Neural progenitor cell (in vitro differentiated cells): Measurements from ENCODE around the gene OLFML2A. TPM values are rescaled to one million over a fixed set of nuclear protein-coding genes. Genes with fewer than 3 reads are reported as not detected.
"Not testable (repeated sequence)": the region's sequence is repeated elsewhere in the genome, so short reads cannot be mapped to it uniquely, and the experiment has no call there.

Experiments
- DNase-seq: peaks from one replicate; pipeline ENCODE4 v3.0.0-alpha.2; 2016; ENCODE audit warnings: low spot score
- H2AFZ ChIP-seq: fragments of 200-600 bp; sonication (generic); replicated peaks from 2 replicates; pipeline ENCODE4 v1.6.1; 2016; ENCODE audit warnings: antibody characterized with exemption
- H3F3A ChIP-seq: fragments of 200-600 bp; sonication (generic); 2 replicates; pipeline ENCODE4 v1.6.1; 2016; ENCODE audit warnings: antibody characterized with exemption, low read depth
- H3K27ac ChIP-seq: fragments of 200-600 bp; sonication (generic); 2 replicates; pipeline ENCODE4 v1.5.1; 2016; ENCODE audit warnings: mild to moderate bottlenecking
- H3K27me3 ChIP-seq: fragments of 200-600 bp; sonication (generic); 2 replicates; pipeline ENCODE4 v1.6.1; 2016; ENCODE audit warnings: mild to moderate bottlenecking, moderate library complexity
- H3K36me3 ChIP-seq: fragments of 200-600 bp; sonication (generic); 2 replicates; pipeline ENCODE4 v1.5.1; 2016
- H3K4me1 ChIP-seq: fragments of 200-600 bp; sonication (generic); 2 replicates; pipeline ENCODE4 v1.6.1; 2016; ENCODE audit warnings: mixed run types
- H3K4me2 ChIP-seq: fragments of 200-600 bp; sonication (generic); 2 replicates; pipeline ENCODE4 v1.6.1; 2016
- H3K4me3 ChIP-seq: fragments of 200-600 bp; sonication (generic); 2 replicates; pipeline ENCODE4 v1.5.1; 2016
- H3K79me2 ChIP-seq: fragments of 200-600 bp; sonication (generic); 2 replicates; pipeline ENCODE4 v1.6.1; 2016; ENCODE audit warnings: low read depth
- H3K9ac ChIP-seq: fragments of 200-600 bp; sonication (generic); 2 replicates; pipeline ENCODE4 v1.6.1; 2016
- H3K9me3 ChIP-seq: fragments of 200-600 bp; sonication (generic); 2 replicates; pipeline ENCODE4 v1.5.1; 2016; ENCODE audit warnings: low read depth
- H4K20me1 ChIP-seq: fragments of 200-600 bp; sonication (generic); 2 replicates; pipeline ENCODE4 v1.6.1; 2016; ENCODE audit warnings: low read depth
- H3K27ac Mint-ChIP-seq: 3 replicates; pipeline ENCODE4 v1.8.0; 2021; ENCODE audit warnings: mixed read lengths
- H3K27me3 Mint-ChIP-seq: 2 replicates; pipeline ENCODE4 v1.8.0; 2022; ENCODE audit warnings: low read depth, mild to moderate bottlenecking, inconsistent platforms, moderate library complexity, mixed read lengths; ENCODE audit not compliant: insufficient read depth
- H3K36me3 Mint-ChIP-seq: 3 replicates; pipeline ENCODE4 v1.8.0; 2021; ENCODE audit warnings: mixed read lengths
- H3K4me1 Mint-ChIP-seq: 3 replicates; pipeline ENCODE4 v1.8.0; 2021; ENCODE audit warnings: mixed read lengths
- H3K4me3 Mint-ChIP-seq: 3 replicates; pipeline ENCODE4 v1.8.0; 2021; ENCODE audit warnings: mild to moderate bottlenecking, moderate library complexity, mixed read lengths
- H3K9me3 Mint-ChIP-seq: 3 replicates; pipeline ENCODE4 v1.8.0; 2020; ENCODE audit warnings: mixed read lengths
- CTCF ChIP-seq: fragments of 200-600 bp; sonication (generic); IDR thresholded peaks from 2 replicates; pipeline ENCODE4 v1.5.1; 2017; ENCODE audit warnings: antibody characterized with exemption, mild to moderate bottlenecking
- EZH2 ChIP-seq: fragments of 200-600 bp; sonication (generic); IDR thresholded peaks from 2 replicates; pipeline ENCODE4 v1.6.1; 2017; ENCODE audit warnings: antibody characterized with exemption, mild to moderate bottlenecking, moderate library complexity
- EZH2phosphoT487 ChIP-seq: fragments of 200-600 bp; sonication (generic); IDR thresholded peaks from 2 replicates; pipeline ENCODE4 v1.6.1; 2017; ENCODE audit warnings: antibody characterized with exemption
- total RNA-seq: library from RNA; depleted of rRNA; stranded (reverse); fragments of >200 nt; gene quantifications from 2 replicates; pipeline ENCODE4 v1.2.3, GENCODE V29; 2015; ENCODE audit warnings: low replicate concordance

OLFML2A gene
- total RNA-seq, 1 donor from 2014 or later: 3.1 TPM

DNA sequence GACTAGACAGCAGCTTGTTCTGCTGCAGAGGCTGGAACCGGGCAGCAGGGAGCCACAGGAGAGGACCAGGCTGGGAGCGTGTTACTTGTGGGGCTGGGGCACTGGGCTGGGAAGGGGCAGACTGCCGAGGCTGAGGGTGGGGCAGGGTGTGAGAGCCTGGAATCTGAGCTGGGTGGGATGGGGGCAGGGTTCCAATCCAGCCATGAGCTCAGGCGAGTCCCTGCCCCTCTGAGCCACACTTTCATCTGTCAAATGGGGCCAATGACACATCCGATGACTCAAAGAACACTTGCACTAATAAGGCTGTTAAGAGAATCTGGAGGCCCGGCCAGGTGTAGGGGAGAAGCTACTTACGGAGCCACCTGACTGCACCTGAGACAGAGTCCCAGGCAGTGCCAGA lies 57.7 kb downstream of the OLFML2A start:
- peaks cover 10% of the 10 kb centered on the region for H3K4me1 Mint-ChIP-seq
- no peak for DNase-seq
- Histone ChIP-seq H3K9ac (no peak overlapping the region), H3K4me3 (no peak overlapping the region), H3K4me2 (no peak overlapping the region), H3K79me2 (no peaks in the 10 kb centered on the region), H3K27ac (no peak overlapping the region), H3K4me1 (peaks cover 2% of the 10 kb centered on the region), H3K9me3 (no peaks in the 10 kb centered on the region), H2AFZ (no peak overlapping the region), H3F3A (no peaks in the 10 kb centered on the region), H4K20me1 (no peaks in the 10 kb centered on the region), H3K27me3 (no peaks in the 10 kb centered on the region), H3K36me3 (no peaks in the 10 kb centered on the region)
- no peak overlapping the region for H3K4me3 Mint-ChIP-seq
- TF ChIP-seq EZH2: no peak
- no peak for TF ChIP-seq EZH2phosphoT487
- TF ChIP-seq CTCF: no peak
- no peaks in the 10 kb centered on the region for H3K9me3 Mint-ChIP-seq
- no peak overlapping the region for H3K27ac Mint-ChIP-seq
- no peaks in the 10 kb centered on the region for H3K36me3 Mint-ChIP-seq
- H3K27me3 Mint-ChIP-seq: peaks cover 4% of the 10 kb centered on the region

GRCh38 chr9:124835026-124835557 lies 58.2 kb downstream of the OLFML2A start:
- Histone ChIP-seq H3F3A (no peaks in the 10 kb centered on the region), H3K27me3 (no peaks in the 10 kb centered on the region), H3K9me3 (no peaks in the 10 kb centered on the region), H3K79me2 (no peaks in the 10 kb centered on the region), H3K4me3 (no peak overlapping the region), H3K9ac (no peak overlapping the region), H3K4me1 (no peaks in the 10 kb centered on the region), H2AFZ (no peak overlapping the region), H3K4me2 (no peak overlapping the region), H3K27ac (no peak overlapping the region), H4K20me1 (no peaks in the 10 kb centered on the region), H3K36me3 (no peaks in the 10 kb centered on the region)
- peaks cover 10% of the 10 kb centered on the region for H3K4me1 Mint-ChIP-seq
- no peaks in the 10 kb centered on the region for H3K36me3 Mint-ChIP-seq
- H3K27me3 Mint-ChIP-seq: peaks cover 4% of the 10 kb centered on the region
- TF ChIP-seq CTCF (no peak), EZH2 (no peak), EZH2phosphoT487 (no peak)
- H3K27ac Mint-ChIP-seq: no peak overlapping the region
- H3K4me3 Mint-ChIP-seq: no peak overlapping the region
- no peaks in the 10 kb centered on the region for H3K9me3 Mint-ChIP-seq
- DNase-seq: no peak

DNA sequence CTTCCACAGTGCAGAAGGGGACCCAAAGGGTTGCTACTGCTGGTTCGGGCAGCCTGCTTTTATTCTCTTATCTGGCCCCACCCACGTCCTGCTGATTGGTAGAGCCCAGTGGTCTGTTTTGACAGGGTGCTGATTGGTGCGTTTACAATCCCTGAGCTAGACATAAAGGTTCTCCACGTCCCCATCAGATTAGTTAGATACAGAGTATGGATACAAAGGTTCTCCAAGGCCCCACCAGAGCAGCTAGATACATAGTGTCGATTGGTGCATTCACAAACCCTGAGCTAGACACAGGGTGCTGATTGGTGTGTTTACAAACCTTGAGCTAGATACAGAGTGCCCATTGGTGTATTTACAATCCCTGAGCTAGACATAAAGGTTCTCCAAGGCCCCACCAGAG lies 61.2 kb downstream of the OLFML2A start:
- not testable (repeated sequence) for H3K79me2 ChIP-seq, H3K4me1 ChIP-seq, DNase-seq, H4K20me1 ChIP-seq, H3K4me1 Mint-ChIP-seq, H3K4me3 ChIP-seq, H3K9me3 Mint-ChIP-seq, H3K27me3 Mint-ChIP-seq, H3K9ac ChIP-seq, H3K4me2 ChIP-seq, H3K36me3 ChIP-seq, H3K27ac ChIP-seq, H3K27ac Mint-ChIP-seq, H3K9me3 ChIP-seq, H2AFZ ChIP-seq, H3K36me3 Mint-ChIP-seq, H3K27me3 ChIP-seq, H3K4me3 Mint-ChIP-seq, H3F3A ChIP-seq

GRCh38 chr9:124838567-124839275 lies 61.8 kb downstream of the OLFML2A start:
- H3F3A ChIP-seq, H4K20me1 ChIP-seq, H3K9ac ChIP-seq, H3K4me3 ChIP-seq, H3K79me2 ChIP-seq, H3K36me3 Mint-ChIP-seq, H3K4me3 Mint-ChIP-seq, H3K36me3 ChIP-seq, H3K4me1 Mint-ChIP-seq, H3K27ac ChIP-seq, H3K4me2 ChIP-seq, DNase-seq, H3K27me3 ChIP-seq, H3K9me3 Mint-ChIP-seq, H3K27me3 Mint-ChIP-seq, H3K4me1 ChIP-seq, H2AFZ ChIP-seq, H3K9me3 ChIP-seq, H3K27ac Mint-ChIP-seq: not testable (repeated sequence)
